ENCODE results near the gene IL1RAPL1.

Gene IL1RAPL1

GRCh38 chrX:29138003-29138402 lies 550.8 kb downstream of the IL1RAPL1 start:
- no peak for DNase-seq

- no peak for DNase-seq
Observed at GRCh38 chrX:29143356-29143755, 556.1 kb downstream of the IL1RAPL1 start.

- no peak for DNase-seq
Observed at GRCh38 chrX:29143756-29144155, 556.5 kb downstream of the IL1RAPL1 start.

- no peak for DNase-seq
Observed at GRCh38 chrX:29145316-29145715, 558.1 kb downstream of the IL1RAPL1 start.

- no peak for DNase-seq
Observed at GRCh38 chrX:29148511-29148910, 561.3 kb downstream of the IL1RAPL1 start.

- no peak for DNase-seq
Observed at GRCh38 chrX:29155286-29155685, 568.0 kb downstream of the IL1RAPL1 start.

GRCh38 chrX:29172880-29173279 lies 585.6 kb downstream of the IL1RAPL1 start:
- no peak for DNase-seq

GRCh38 chrX:29187264-29187663 lies 600.0 kb downstream of the IL1RAPL1 start:
- DNase-seq = no peak

GRCh38 chrX:29196501-29196900 lies 609.3 kb downstream of the IL1RAPL1 start:
- DNase-seq = no peak

GRCh38 chrX:29215251-29215650 lies 628.0 kb downstream of the IL1RAPL1 start:
- DNase-seq = no peak

- DNase-seq = no peak
Observed at GRCh38 chrX:29225670-29226069, 638.4 kb downstream of the IL1RAPL1 start.

GRCh38 chrX:29229802-29230201 lies 642.6 kb downstream of the IL1RAPL1 start:
- no peak for DNase-seq

- no peak for DNase-seq
Observed at GRCh38 chrX:29231800-29232199, 644.6 kb downstream of the IL1RAPL1 start.

- no peak for DNase-seq
Observed at GRCh38 chrX:29233592-29234183, 646.4 kb downstream of the IL1RAPL1 start.

- no peak for DNase-seq
Observed at GRCh38 chrX:29237972-29238371, 650.7 kb downstream of the IL1RAPL1 start.

- DNase-seq = no peak
Observed at GRCh38 chrX:29241809-29242208, 654.6 kb downstream of the IL1RAPL1 start.

GRCh38 chrX:29242856-29243255 lies 655.6 kb downstream of the IL1RAPL1 start:
- DNase-seq = no peak

GRCh38 chrX:29243942-29244341 lies 656.7 kb downstream of the IL1RAPL1 start:
- DNase-seq = no peak

- DNase-seq = no peak
Observed at GRCh38 chrX:29254515-29254914, 667.3 kb downstream of the IL1RAPL1 start.

GRCh38 chrX:29257521-29257920 lies 670.3 kb downstream of the IL1RAPL1 start:
- no peak for DNase-seq

- DNase-seq = no peak
Observed at GRCh38 chrX:29269390-29269789, 682.1 kb downstream of the IL1RAPL1 start.

GRCh38 chrX:29274517-29274916 lies 687.3 kb downstream of the IL1RAPL1 start:
- no peak for DNase-seq

GRCh38 chrX:29275928-29276327 lies 688.7 kb downstream of the IL1RAPL1 start:
- no peak for DNase-seq

GRCh38 chrX:29281078-29281742 lies 694.0 kb downstream of the IL1RAPL1 start:
- DNase-seq = no peak

GRCh38 chrX:29285664-29286063 lies 698.4 kb downstream of the IL1RAPL1 start:
- no peak for DNase-seq
